A549 (cell line): ENCODE data around the gene AZGP1. TPM values are rescaled to one million over a fixed set of nuclear protein-coding genes. Genes with fewer than 3 reads are reported as not detected.

ENCODE experiments used
- ATAC-seq, 2 experiments: fragments of 200-7000 bp in 1 of 2; fragments of >200 bp in 1 of 2; cut with Nextera tagmentation in 1 of 2; cut with Tn5 transposase in 1 of 2; 3 replicates each; pipeline versions ENCODE4 v1.8.0 to v1.9.1; 2018 to 2020; ENCODE audit warnings: mild to moderate bottlenecking in 1 of 2, moderate library complexity in 1 of 2
- CTCF ChIA-PET: fragments of 300-600 bp; sonication (Branson Sonifier 250); formaldehyde crosslinking; extraction: SDS; loops from one replicate; lab custom pipeline; 2021; ENCODE audit warnings: antibody characterized with exemption, inconsistent platforms; lab: Yijun Ruan, JAX
- POLR2A ChIA-PET: fragments of 350-600 bp; formaldehyde crosslinking; extraction: SDS; loops from one replicate; lab custom pipeline; 2021; ENCODE audit warnings: antibody characterized with exemption, inconsistent platforms; lab: Yijun Ruan, JAX
- DNase-seq, 2 experiments: peaks; one replicate each; pipeline versions ENCODE4 v3.0.0 to v3.0.0-alpha.2; 2011 to 2016; ENCODE audit warnings: low read depth in 1 of 2, low spot score in 1 of 2
- FAIRE-seq: peaks from 2 replicates; lab custom pipeline; 2011; peaks lifted over from hg19 to GRCh38; lab: Jason Lieb, UNC
- H3K27ac ChIP-seq, 2 experiments: fragments of >200 bp; sonication (Bioruptor Twin); formaldehyde crosslinking; 3 replicates each; pipeline ENCODE4 v1.5.1; 2016 to 2017
- H3K4me1 ChIP-seq: fragments of >200 bp; sonication (Bioruptor Twin); formaldehyde crosslinking; 3 replicates; pipeline ENCODE4 v1.6.1; 2016
- H3K4me2 ChIP-seq: fragments of >200 bp; sonication (Bioruptor Twin); formaldehyde crosslinking; 3 replicates; pipeline ENCODE4 v1.6.1; 2016
- H3K4me3 ChIP-seq: fragments of >200 bp; sonication (Bioruptor Twin); formaldehyde crosslinking; 3 replicates; pipeline ENCODE4 v1.5.1; 2016
- H3K9me3 ChIP-seq: fragments of >200 bp; sonication (Bioruptor Twin); formaldehyde crosslinking; 3 replicates; pipeline ENCODE4 v1.6.1; 2016
- BHLHE40 ChIP-seq: IDR thresholded peaks from 2 replicates; pipeline ENCODE4 v1.6.1; 2012; ENCODE audit warnings: low read depth, low read length, inconsistent platforms
- CBX2 ChIP-seq: fragments of 200-600 bp; sonication (generic); IDR thresholded peaks from 2 replicates; pipeline ENCODE4 v1.6.1; 2016; ENCODE audit warnings: low read depth, mild to moderate bottlenecking, borderline replicate concordance
- CBX8 ChIP-seq: fragments of 200-600 bp; sonication (generic); IDR thresholded peaks from 2 replicates; pipeline ENCODE4 v1.6.1; 2016
- E2F6 ChIP-seq: IDR thresholded peaks from 2 replicates; pipeline ENCODE4 v1.6.1; 2012; ENCODE audit warnings: low read depth, borderline replicate concordance
- EHF ChIP-seq: fragments of 250-450 bp; sonication (Bioruptor Pico); IDR thresholded peaks from 2 replicates; pipeline ENCODE4 v1.5.0; 2020; ENCODE audit warnings: mild to moderate bottlenecking
- FOSB ChIP-seq: fragments of 250-450 bp; sonication (Bioruptor Pico); IDR thresholded peaks from 2 replicates; pipeline ENCODE4 v1.5.0; 2020; ENCODE audit warnings: mild to moderate bottlenecking, moderate library complexity
- HES2 ChIP-seq: fragments of >200 bp; sonication (Bioruptor Twin); formaldehyde crosslinking; IDR thresholded peaks from 2 replicates; pipeline ENCODE4 v1.6.1; 2016
- HEYL ChIP-seq: fragments of 250-450 bp; sonication (Bioruptor Pico); IDR thresholded peaks from 2 replicates; pipeline ENCODE4 v1.8.0; 2021; ENCODE audit warnings: mild to moderate bottlenecking, moderate library complexity
- HMGXB4 ChIP-seq: fragments of 250-450 bp; sonication (Bioruptor Pico); IDR thresholded peaks from 2 replicates; pipeline ENCODE4 v1.5.0; 2021; ENCODE audit warnings: mild to moderate bottlenecking, moderate library complexity, borderline replicate concordance
- JUN ChIP-seq, 2 experiments: fragments of >200 bp; sonication (Bioruptor Twin); formaldehyde crosslinking; IDR thresholded peaks; 2 replicates in 1 of 2; 3 replicates in 1 of 2; pipeline ENCODE4 v1.6.1; 2016 to 2017
- JUNB ChIP-seq: fragments of >200 bp; sonication (Bioruptor Twin); formaldehyde crosslinking; IDR thresholded peaks from 2 replicates; pipeline ENCODE4 v1.6.1; 2016
- KDM1A ChIP-seq: fragments of 200-600 bp; sonication (generic); IDR thresholded peaks from 2 replicates; pipeline ENCODE4 v1.6.1; 2016; ENCODE audit warnings: low read depth, mild to moderate bottlenecking
- KDM5A ChIP-seq: fragments of 200-600 bp; sonication (generic); IDR thresholded peaks from 2 replicates; pipeline ENCODE4 v1.6.1; 2016; ENCODE audit warnings: antibody characterized with exemption, mild to moderate bottlenecking
- MAX ChIP-seq: IDR thresholded peaks from 2 replicates; pipeline ENCODE4 v1.6.1; 2012
- NFE2L2 ChIP-seq: fragments of 150-350 bp; conservative IDR thresholded peaks from 2 replicates; pipeline ENCODE4 v1.6.1; 2014; ENCODE audit warnings: low read length
- POLR2A ChIP-seq: IDR thresholded peaks from 2 replicates; pipeline ENCODE4 v1.6.1; 2012; ENCODE audit warnings: mild to moderate bottlenecking, low read length
- POLR2AphosphoS2 ChIP-seq: conservative IDR thresholded peaks from 2 replicates; pipeline ENCODE4 v1.6.1; 2012; ENCODE audit warnings: low read length, improper control_type of control experiment, inconsistent platforms
- RAD21 ChIP-seq, 2 experiments: fragments of >200 bp in 1 of 2; sonication (Bioruptor Twin) in 1 of 2; formaldehyde crosslinking in 1 of 2; IDR thresholded peaks in 1 of 2; conservative IDR thresholded peaks in 1 of 2; 2 replicates in 1 of 2; 3 replicates in 1 of 2; pipeline ENCODE4 v1.6.1; 2012 to 2018; ENCODE audit warnings: inconsistent platforms in 1 of 2
- RNF2 ChIP-seq: fragments of 200-600 bp; sonication (generic); IDR thresholded peaks from 2 replicates; pipeline ENCODE4 v1.6.1; 2016; ENCODE audit warnings: low read depth, mild to moderate bottlenecking, antibody characterized with exemption, moderate library complexity, borderline replicate concordance
- SMC3 ChIP-seq: fragments of >200 bp; sonication (Bioruptor Twin); formaldehyde crosslinking; IDR thresholded peaks from 3 replicates; pipeline ENCODE4 v1.6.1; 2018; ENCODE audit warnings: inconsistent platforms
- SREBF2 ChIP-seq: fragments of 450-650 bp; IDR thresholded peaks from 2 replicates; pipeline ENCODE4 v1.6.1; 2014; ENCODE audit warnings: mild to moderate bottlenecking, moderate library complexity
- TFCP2L1 ChIP-seq: fragments of 250-450 bp; sonication (Bioruptor Pico); IDR thresholded peaks from 2 replicates; pipeline ENCODE4 v1.5.0; 2021; ENCODE audit warnings: mild to moderate bottlenecking
- TP53 ChIP-seq: fragments of 250-450 bp; sonication (Bioruptor Pico); IDR thresholded peaks from 2 replicates; pipeline ENCODE4 v1.5.0; 2021; ENCODE audit warnings: mild to moderate bottlenecking, moderate library complexity
- ZC3H11A ChIP-seq: fragments of 450-650 bp; IDR thresholded peaks from 2 replicates; pipeline ENCODE4 v1.6.1; 2014; ENCODE audit warnings: antibody characterized with exemption, mild to moderate bottlenecking
- ZFP36 ChIP-seq: fragments of 450-650 bp; IDR thresholded peaks from 2 replicates; pipeline ENCODE4 v1.6.1; 2014; ENCODE audit warnings: borderline replicate concordance; ENCODE audit not compliant: partially characterized antibody
- ZSCAN20 ChIP-seq: fragments of 250-450 bp; sonication (Bioruptor Pico); IDR thresholded peaks from 2 replicates; pipeline ENCODE4 v1.8.0; 2022; ENCODE audit warnings: mild to moderate bottlenecking, moderate library complexity
- WGBS: methylation state at CpG from one replicate; pipeline ENCODE4 v1.1.6; 2017; ENCODE audit errors: missing lambda C conversion rate; 5-methylcytosine and 5-hydroxymethylcytosine counted together
- polyA plus RNA-seq, 4 experiments: library from polyadenylated mRNA; depleted of rRNA in 3 of 4; stranded (reverse); fragments of >200 nt; fragmentation: RNase III in 1 of 4; extraction: RNeasy Plus Mini Kit Qiagen cat#74134 plus additional on column Dnase treatment in 1 of 4; gene quantifications; 2 replicates in 3 of 4; 3 replicates in 1 of 4; pipeline ENCODE4 v1.2.3, GENCODE V29; 2011 to 2017
- TF ChIP-seq, protein P1 (sequence below): fragments of >200 bp; sonication (Bioruptor Twin); formaldehyde crosslinking; IDR thresholded peaks from 3 replicates; pipeline ENCODE4 v1.5.1; 2016
- TF ChIP-seq, protein P2 (sequence below): fragments of 150-350 bp; IDR thresholded peaks from 2 replicates; pipeline ENCODE4 v1.6.1; 2014; ENCODE audit warnings: low read depth, mild to moderate bottlenecking, low read length

Gene AZGP1
- polyA plus RNA-seq, 2 of the 4 experiments (the other 2 are of a cell fraction): 0.13 TPM; not detected in 1

DNA sequence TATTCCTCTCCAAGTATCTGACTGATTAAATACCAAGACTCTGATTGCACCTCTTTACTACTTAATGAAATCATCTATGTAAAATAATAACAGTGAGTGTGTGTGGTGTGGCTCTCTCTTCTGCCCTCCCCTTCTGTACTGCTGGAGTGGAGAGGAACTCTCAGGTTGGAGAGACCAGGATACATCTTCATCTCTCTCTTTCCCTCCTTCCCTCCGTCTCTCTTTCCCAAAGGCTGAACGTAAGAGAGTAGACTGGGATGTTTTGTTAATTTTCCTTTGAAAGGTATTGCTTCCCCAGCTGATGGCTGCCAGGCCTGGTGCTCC lies 46.1 kb downstream of the AZGP1 start:
- DNase-seq (no peak), ATAC-seq (peak; percentile 15 to 57; a peak in 4 of 6 replicates), FAIRE-seq (no peak)
- Histone ChIP-seq H3K9me3 (no peaks in the 10 kb centered on the region), H3K4me1 (0 out of 3 replicates have a peak, but pooled peaks cover 7% of the 10 kb centered on the region), H3K4me2 (peak overlapping the region; percentile 82), H3K27ac (no peak overlapping the region), H3K4me3 (no peak overlapping the region; the same call in 2 of the 3 replicates)
- CTCF ChIA-PET: interaction anchor here (0.6 to 3.8 kb wide), 18 partner anchors 9 to 300 kb away, joined by 3 to 22 read pairs (median 4); partner anchors contain the start of gene TRIM4
- 9% methylated on average over 2 of the region's 2 CpGs for WGBS
- TF ChIP-seq CBX8: no peak
- TF ChIP-seq ZC3H11A: no peak
- no peak for TF ChIP-seq TP53 (CRISPR knock-in tag)
- TF ChIP-seq MAX: no peak
- no peak for TF ChIP-seq HMGXB4 (CRISPR knock-in tag)
- no peak for TF ChIP-seq FOSB (CRISPR knock-in tag)
- TF ChIP-seq BHLHE40: no peak
- no peak for TF ChIP-seq HES2
- POLR2A ChIA-PET: interaction anchor here (0.6 to 1.7 kb wide), 4 partner anchors 10 to 120 kb away, joined by 3 to 22 read pairs (median 3); partner anchors contain the start of gene TRIM4

- ChIA-PET POLR2A (interaction anchor here (0.6 to 1.7 kb wide), 4 partner anchors 9 to 121 kb away, joined by 3 to 22 read pairs (median 3); partner anchors contain the start of gene TRIM4), CTCF (interaction anchor here (0.6 to 3.8 kb wide), 18 partner anchors 9 to 300 kb away, joined by 3 to 22 read pairs (median 4); partner anchors contain the start of gene TRIM4)
- Histone ChIP-seq H3K4me3 (peak within 1 kb of the TSS; percentile 46), H3K4me1 (0 out of 3 replicates have a peak, but pooled peaks cover 7% of the 10 kb centered on the region), H3K4me2 (peak within 1 kb of the TSS; percentile 82), H3K27ac (peak within 1 kb of the TSS; percentile 66 to 83), H3K9me3 (no peaks in the 10 kb centered on the region)
- no peak for FAIRE-seq
- peak; percentile 75 to 85 for DNase-seq
- peak; percentile 96 to 98 for ATAC-seq
- 35% methylated on average over 9 of the region's 22 CpGs for WGBS
- TF ChIP-seq SMC3 (peak; percentile 27; the same call in 1 of the 3 replicates), CBX2 (no peak), E2F6 (no peak), POLR2AphosphoS2 (no peak), JUNB (no peak), HEYL (CRISPR knock-in tag) (no peak), ZSCAN20 (CRISPR knock-in tag) (no peak), TFCP2L1 (CRISPR knock-in tag) (no peak), KDM5A (no peak), RNF2 (no peak), SREBF2 (no peak), NFE2L2 (no peak), POLR2A (no peak), KDM1A (no peak), BHLHE40 (no peak), HMGXB4 (CRISPR knock-in tag) (no peak), MAX (no peak), EHF (no peak), ZFP36 (no peak), RAD21 (conservative IDR thresholded peaks at IDR 0.05 in 1 of 2, IDR thresholded peaks at IDR 0.05 in 1 of 2) (peak; percentile 43 to 55), JUN (IDR thresholded peaks at IDR 0.05) (peak in 1 of 2 experiments; percentile 27; a peak in 1 of 5 replicates)
- TF ChIP-seq, protein P1, sequence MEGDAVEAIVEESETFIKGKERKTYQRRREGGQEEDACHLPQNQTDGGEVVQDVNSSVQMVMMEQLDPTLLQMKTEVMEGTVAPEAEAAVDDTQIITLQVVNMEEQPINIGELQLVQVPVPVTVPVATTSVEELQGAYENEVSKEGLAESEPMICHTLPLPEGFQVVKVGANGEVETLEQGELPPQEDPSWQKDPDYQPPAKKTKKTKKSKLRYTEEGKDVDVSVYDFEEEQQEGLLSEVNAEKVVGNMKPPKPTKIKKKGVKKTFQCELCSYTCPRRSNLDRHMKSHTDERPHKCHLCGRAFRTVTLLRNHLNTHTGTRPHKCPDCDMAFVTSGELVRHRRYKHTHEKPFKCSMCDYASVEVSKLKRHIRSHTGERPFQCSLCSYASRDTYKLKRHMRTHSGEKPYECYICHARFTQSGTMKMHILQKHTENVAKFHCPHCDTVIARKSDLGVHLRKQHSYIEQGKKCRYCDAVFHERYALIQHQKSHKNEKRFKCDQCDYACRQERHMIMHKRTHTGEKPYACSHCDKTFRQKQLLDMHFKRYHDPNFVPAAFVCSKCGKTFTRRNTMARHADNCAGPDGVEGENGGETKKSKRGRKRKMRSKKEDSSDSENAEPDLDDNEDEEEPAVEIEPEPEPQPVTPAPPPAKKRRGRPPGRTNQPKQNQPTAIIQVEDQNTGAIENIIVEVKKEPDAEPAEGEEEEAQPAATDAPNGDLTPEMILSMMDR: peak; percentile 54
- TF ChIP-seq, protein P2, sequence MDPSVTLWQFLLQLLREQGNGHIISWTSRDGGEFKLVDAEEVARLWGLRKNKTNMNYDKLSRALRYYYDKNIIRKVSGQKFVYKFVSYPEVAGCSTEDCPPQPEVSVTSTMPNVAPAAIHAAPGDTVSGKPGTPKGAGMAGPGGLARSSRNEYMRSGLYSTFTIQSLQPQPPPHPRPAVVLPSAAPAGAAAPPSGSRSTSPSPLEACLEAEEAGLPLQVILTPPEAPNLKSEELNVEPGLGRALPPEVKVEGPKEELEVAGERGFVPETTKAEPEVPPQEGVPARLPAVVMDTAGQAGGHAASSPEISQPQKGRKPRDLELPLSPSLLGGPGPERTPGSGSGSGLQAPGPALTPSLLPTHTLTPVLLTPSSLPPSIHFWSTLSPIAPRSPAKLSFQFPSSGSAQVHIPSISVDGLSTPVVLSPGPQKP: no peak
Measured at GRCh38 chr7:99928994-99929729, 46.7 kb downstream of the AZGP1 start, which contains the start of gene GJC3. TSS of gene GJC3 (minus strand) at chr7:99929620. CDS start at chr7:99929620, 0 bp downstream.
